H9 (cell line): ENCODE data around the gene ACSBG1. TPM values are rescaled to one million over a fixed set of nuclear protein-coding genes. Genes with fewer than 3 reads are reported as not detected.

Source experiments
- DNase-seq: peaks from one replicate; pipeline ENCODE4 v3.0.0-alpha.2; 2017
- H2AFZ ChIP-seq: one replicate; pipeline ENCODE4 v1.6.1; 2013; ENCODE audit warnings: mild to moderate bottlenecking, low read length, control low read depth, moderate library complexity
- H2AK5ac ChIP-seq: 2 replicates; pipeline ENCODE4 v1.6.1; 2013; ENCODE audit warnings: low read length, control low read depth, mixed read lengths; ENCODE audit not compliant: insufficient read length
- H2BK120ac ChIP-seq: one replicate; pipeline ENCODE4 v1.6.1; 2013; ENCODE audit warnings: low read depth, mild to moderate bottlenecking, low read length, control low read depth, inconsistent platforms; ENCODE audit not compliant: poor library complexity, severe bottlenecking
- H2BK12ac ChIP-seq: 2 replicates; pipeline ENCODE4 v1.6.1; 2013; ENCODE audit warnings: low read length, control low read depth, mixed read lengths, low read depth; ENCODE audit not compliant: insufficient read length
- H2BK15ac ChIP-seq: 2 replicates; pipeline ENCODE4 v1.6.1; 2013; ENCODE audit warnings: low read depth, low read length, control low read depth
- H2BK20ac ChIP-seq: one replicate; pipeline ENCODE4 v1.6.1; 2013; ENCODE audit warnings: low read depth, mild to moderate bottlenecking, low read length, control low read depth, inconsistent platforms; ENCODE audit not compliant: poor library complexity, severe bottlenecking
- H2BK5ac ChIP-seq: 2 replicates; pipeline ENCODE4 v1.6.1; 2013; ENCODE audit warnings: low read length, control low read depth, mixed read lengths; ENCODE audit not compliant: insufficient read length
- H3K14ac ChIP-seq: 2 replicates; pipeline ENCODE4 v1.6.1; 2013; ENCODE audit warnings: low read length, control low read depth; ENCODE audit not compliant: insufficient read depth
- H3K18ac ChIP-seq: 2 replicates; pipeline ENCODE4 v1.6.1; 2013; ENCODE audit warnings: low read depth, mild to moderate bottlenecking, mixed read lengths, low read length, control low read depth; ENCODE audit not compliant: insufficient read length
- H3K23ac ChIP-seq: 2 replicates; pipeline ENCODE4 v1.6.1; 2013; ENCODE audit warnings: low read length, control low read depth, mixed read lengths, low read depth; ENCODE audit not compliant: insufficient read length
- H3K23me2 ChIP-seq: 2 replicates; pipeline ENCODE4 v1.6.1; 2013; ENCODE audit warnings: low read depth, mild to moderate bottlenecking, mixed read lengths, low read length, control low read depth; ENCODE audit not compliant: insufficient read length, poor library complexity, severe bottlenecking
- H3K27ac ChIP-seq: 2 replicates; pipeline ENCODE4 v1.5.1; 2013; ENCODE audit warnings: low read length, control low read depth, mixed read lengths, low read depth; ENCODE audit not compliant: insufficient read length
- H3K27me3 ChIP-seq: 2 replicates; pipeline ENCODE4 v1.6.1; 2013; ENCODE audit warnings: low read length, control low read depth, inconsistent platforms; ENCODE audit not compliant: insufficient read depth
- H3K4ac ChIP-seq: 2 replicates; pipeline ENCODE4 v1.6.1; 2013; ENCODE audit warnings: low read depth, mild to moderate bottlenecking, control low read depth, inconsistent platforms, low read length, moderate library complexity
- H3K4me1 ChIP-seq: 2 replicates; pipeline ENCODE4 v1.6.1; 2013; ENCODE audit warnings: low read length, control low read depth, inconsistent platforms; ENCODE audit not compliant: insufficient read depth
- H3K4me2 ChIP-seq: 2 replicates; pipeline ENCODE4 v1.6.1; 2013; ENCODE audit warnings: low read length, control low read depth, mixed read lengths; ENCODE audit not compliant: insufficient read length, insufficient read depth
- H3K56ac ChIP-seq: 2 replicates; pipeline ENCODE4 v1.6.1; 2013; ENCODE audit warnings: low read depth, mild to moderate bottlenecking, mixed read lengths, low read length, control low read depth; ENCODE audit not compliant: insufficient read length
- H3K79me1 ChIP-seq: 2 replicates; pipeline ENCODE4 v1.6.1; 2013; ENCODE audit warnings: low read depth, mild to moderate bottlenecking, moderate library complexity, low read length, control low read depth, inconsistent platforms; ENCODE audit not compliant: insufficient read depth, poor library complexity, severe bottlenecking
- H3K79me2 ChIP-seq: 2 replicates; pipeline ENCODE4 v1.6.1; 2013; ENCODE audit warnings: low read length, control low read depth, inconsistent platforms; ENCODE audit not compliant: insufficient read depth
- H3K9ac ChIP-seq: 2 replicates; pipeline ENCODE4 v1.6.1; 2013; ENCODE audit warnings: low read length, control low read depth, mixed read lengths; ENCODE audit not compliant: insufficient read length; ENCODE audit errors: extremely low read depth
- H3K9me3 ChIP-seq: one replicate; pipeline ENCODE4 v1.6.1; 2013; ENCODE audit warnings: low read depth, low read length, inconsistent platforms; ENCODE audit not compliant: control insufficient read depth
- H3T11ph ChIP-seq: one replicate; pipeline ENCODE4 v1.6.1; 2013; ENCODE audit warnings: mild to moderate bottlenecking, low read length, control low read depth, inconsistent platforms
- H4K20me1 ChIP-seq: one replicate; pipeline ENCODE4 v1.6.1; 2013; ENCODE audit not compliant: control insufficient read depth, insufficient read length, insufficient read depth
- H4K5ac ChIP-seq: 2 replicates; pipeline ENCODE4 v1.6.1; 2013; ENCODE audit warnings: low read depth, mild to moderate bottlenecking, mixed read lengths, low read length, control low read depth; ENCODE audit not compliant: insufficient read length
- H4K8ac ChIP-seq: replicated peaks from 2 replicates; pipeline ENCODE4 v1.6.1; 2013; ENCODE audit warnings: low read length, control low read depth, mixed read lengths, low read depth; ENCODE audit not compliant: insufficient read length
- H4K91ac ChIP-seq: 2 replicates; pipeline ENCODE4 v1.6.1; 2013; ENCODE audit warnings: low read depth, mild to moderate bottlenecking, moderate library complexity, mixed read lengths, low read length, control low read depth; ENCODE audit not compliant: insufficient read length
- H3K27ac Mint-ChIP-seq, 3 experiments: 2 replicates in 2 of 3; 3 replicates in 1 of 3; pipeline ENCODE4 v1.8.0; 2020 to 2021; ENCODE audit warnings: mixed read lengths in 3 of 3, mild to moderate bottlenecking in 1 of 3, moderate library complexity in 1 of 3
- H3K27me3 Mint-ChIP-seq: 2 replicates; pipeline ENCODE4 v1.8.0; 2021; ENCODE audit warnings: low read depth, mild to moderate bottlenecking, moderate library complexity, mixed read lengths
- H3K36me3 Mint-ChIP-seq, 3 experiments: 2 replicates in 2 of 3; 3 replicates in 1 of 3; pipeline ENCODE4 v1.8.0; 2020 to 2021; ENCODE audit warnings: low read depth in 3 of 3, mixed read lengths in 3 of 3; ENCODE audit not compliant: insufficient read depth in 1 of 3
- H3K4me1 Mint-ChIP-seq, 2 experiments: 2 replicates each; pipeline ENCODE4 v1.8.0; 2020; ENCODE audit warnings: mixed read lengths in 2 of 2
- H3K4me3 Mint-ChIP-seq, 2 experiments: 2 replicates in 1 of 2; 3 replicates in 1 of 2; pipeline ENCODE4 v1.8.0; 2020 to 2021; ENCODE audit warnings: mild to moderate bottlenecking in 2 of 2, mixed read lengths in 2 of 2, moderate library complexity in 1 of 2
- H3K9me3 Mint-ChIP-seq, 2 experiments: 2 replicates in 1 of 2; 3 replicates in 1 of 2; pipeline ENCODE4 v1.8.0; 2020; ENCODE audit warnings: mild to moderate bottlenecking in 2 of 2, mixed read lengths in 2 of 2, moderate library complexity in 1 of 2
- CTCF ChIP-seq: fragments of 200-600 bp; sonication (generic); conservative IDR thresholded peaks from 3 replicates; pipeline ENCODE4 v1.8.0; 2021; ENCODE audit warnings: antibody characterized with exemption, mild to moderate bottlenecking
- WGBS: extraction: QIAGEN DNeasy Blood & Tissue Kit; methylation state at CpG from one replicate; pipeline ENCODE4 v1.1.7; 2013; ENCODE audit warnings: missing lambda C conversion rate, low lambda C conversion rate, mixed read lengths; ENCODE audit not compliant: insufficient read length; ENCODE audit errors: extremely low coverage; 5-methylcytosine and 5-hydroxymethylcytosine counted together
- total RNA-seq: library from RNA; stranded (reverse); gene quantifications from 2 replicates; pipeline ENCODE4 v1.2.1, GENCODE V29; 2021

The ACSBG1 gene
- total RNA-seq, 1 experiment from 2014 or later, result 2.2 TPM

GRCh38 chr15:78223396-78224022, 10.9 kb downstream of the ACSBG1 start:
- H3K4me2 ChIP-seq, result no peak overlapping the region
- H2AK5ac ChIP-seq, result no peak overlapping the region
- Mint-ChIP-seq H3K36me3 (peaks cover 0 to 7% (median 3%) of the 10 kb centered on the region in 3 experiments; a peak in 4 of 7 replicates), H3K27me3 (no peaks in the 10 kb centered on the region), H3K9me3 (peaks cover 6 to 7% of the 10 kb centered on the region in 2 experiments; a peak in 4 of 5 replicates), H3K4me3 (no peak overlapping the region), H3K27ac (no peak overlapping the region), H3K4me1 (peaks cover 4 to 6% of the 10 kb centered on the region in 2 experiments; a peak in 3 of 4 replicates)
- H3K9me3 ChIP-seq, result no peaks in the 10 kb centered on the region
- no peak overlapping the region for H2BK15ac ChIP-seq
- no peak overlapping the region for H3K27ac ChIP-seq
- peak; percentile 10 for DNase-seq
- no peaks in the 10 kb centered on the region for H3K27me3 ChIP-seq
- no peaks in the 10 kb centered on the region for H3K79me1 ChIP-seq
- no peak overlapping the region for H3K4ac ChIP-seq
- no peaks in the 10 kb centered on the region for H3K79me2 ChIP-seq
- no peak overlapping the region for H4K91ac ChIP-seq
- no peak overlapping the region for H3T11ph ChIP-seq
- H2BK120ac ChIP-seq, result no peak overlapping the region
- no peak overlapping the region for H2AFZ ChIP-seq
- H3K4me1 ChIP-seq, result no peaks in the 10 kb centered on the region
- no peak overlapping the region for H2BK5ac ChIP-seq
- no peak overlapping the region for H2BK12ac ChIP-seq
- H3K18ac ChIP-seq, result no peak overlapping the region
- TF ChIP-seq CTCF, result no peak
- H3K23me2 ChIP-seq, result no peaks in the 10 kb centered on the region
- no peak overlapping the region for H2BK20ac ChIP-seq
- H3K56ac ChIP-seq, result no peak overlapping the region
- H4K20me1 ChIP-seq, result no peaks in the 10 kb centered on the region
- H4K5ac ChIP-seq, result no peak overlapping the region
- no peak overlapping the region for H3K9ac ChIP-seq
- no peak overlapping the region for H3K14ac ChIP-seq
- no CpG with 5 or more reads among the region's 4 CpGs for WGBS
- no peak overlapping the region for H4K8ac ChIP-seq
- H3K23ac ChIP-seq, result no peak overlapping the region
